ENCODE data around the gene DNAH11.
"Not testable (repeated sequence)": the region's sequence is repeated elsewhere in the genome, so short reads cannot be mapped to it uniquely, and the experiment has no call there.

DNAH11 gene

GRCh38 chr7:21624320-21624719, 81.5 kb downstream of the DNAH11 start:
- no peak for DNase-seq

GRCh38 chr7:21636694-21637093, 93.9 kb downstream of the DNAH11 start:
- DNase-seq = no peak

GRCh38 chr7:21639206-21639868, 96.5 kb downstream of the DNAH11 start:
- DNase-seq = no peak

- DNase-seq = no peak
These were observed 97.3 kb downstream of the DNAH11 start for GRCh38 chr7:21640105-21640504.

- DNase-seq = no peak
These were observed 98.7 kb downstream of the DNAH11 start for GRCh38 chr7:21641546-21641945.

GRCh38 chr7:21642422-21642821, 99.6 kb downstream of the DNAH11 start:
- DNase-seq = no peak

GRCh38 chr7:21651697-21652096, 108.9 kb downstream of the DNAH11 start:
- DNase-seq = no peak

GRCh38 chr7:21653623-21654022, 110.8 kb downstream of the DNAH11 start:
- no peak for DNase-seq

GRCh38 chr7:21656081-21656480, 113.2 kb downstream of the DNAH11 start:
- no peak for DNase-seq

- no peak for DNase-seq
These were observed 114.0 kb downstream of the DNAH11 start for GRCh38 chr7:21656796-21657195.

GRCh38 chr7:21670496-21670895, 127.7 kb downstream of the DNAH11 start:
- no peak for DNase-seq

GRCh38 chr7:21671859-21672258, 129.0 kb downstream of the DNAH11 start:
- no peak for DNase-seq

GRCh38 chr7:21675255-21675654, 132.4 kb downstream of the DNAH11 start:
- DNase-seq = no peak

GRCh38 chr7:21690705-21691104, 147.9 kb downstream of the DNAH11 start:
- DNase-seq = no peak

GRCh38 chr7:21691146-21691545, 148.3 kb downstream of the DNAH11 start:
- not testable (repeated sequence) for DNase-seq

GRCh38 chr7:21700587-21700986, 157.7 kb downstream of the DNAH11 start:
- DNase-seq = not testable (repeated sequence)

- DNase-seq = no peak
These were observed 159.5 kb downstream of the DNAH11 start for GRCh38 chr7:21702303-21702702.

- no peak for DNase-seq
These were observed 161.5 kb downstream of the DNAH11 start for GRCh38 chr7:21704359-21704758.

- no peak for DNase-seq
These were observed 163.3 kb downstream of the DNAH11 start for GRCh38 chr7:21706131-21706530.

GRCh38 chr7:21707566-21707965, 164.7 kb downstream of the DNAH11 start:
- no peak for DNase-seq

GRCh38 chr7:21708096-21708495, 165.3 kb downstream of the DNAH11 start:
- DNase-seq = no peak

GRCh38 chr7:21717323-21717722, 174.5 kb downstream of the DNAH11 start:
- DNase-seq = no peak

- no peak for DNase-seq
These were observed 175.6 kb downstream of the DNAH11 start for GRCh38 chr7:21718391-21718790.

- no peak for DNase-seq
These were observed 177.0 kb downstream of the DNAH11 start for GRCh38 chr7:21719846-21720245.

GRCh38 chr7:21722371-21722770, 179.5 kb downstream of the DNAH11 start:
- DNase-seq = no peak

All from SHP77 treated with DMSO at 0.1 percent for 48 hours (cell line).